Measurements from ENCODE around the gene AFTPH.

- no peak for TF ChIP-seq POLR2A (IDR thresholded peaks at IDR 0.05; ENCODE audit: low read depth, low read length)
- TF ChIP-seq POLR2AphosphoS5 (IDR thresholded peaks at IDR 0.05; ENCODE audit: low read depth, low read length): no peak
- TF ChIP-seq TAF1 (IDR thresholded peaks at IDR 0.05; ENCODE audit: low read depth, low read length): no peak
- TF ChIP-seq SPI1 (IDR thresholded peaks at IDR 0.05; ENCODE audit: low read depth, low read length): no peak
Observed at GRCh38 chr2:64481665-64482064, 42.5 kb upstream of the AFTPH start.

Measured in GM12891 (cell line).